GM11168 (cell line): ENCODE results near the gene CARD19.

Experiments used
- in situ Hi-C: fragments of 300-500 bp; cut with MboI; formaldehyde crosslinking; loops from one replicate; pipeline ENCODE4 v1.12.0; 2022; ENCODE audit warnings: low sequenced_read_pairs; ENCODE audit not compliant: unreplicated experiment

Gene CARD19

GRCh38 chr9:93061791-93062763 lies 33.9 kb upstream of the CARD19 start:
- in situ Hi-C loops: no loop called here

GRCh38 chr9:93064392-93065134 lies 31.5 kb upstream of the CARD19 start:
- in situ Hi-C loops: no loop called here

- in situ Hi-C loops: no loop called here
Measured at GRCh38 chr9:93065135-93065720, 30.8 kb upstream of the CARD19 start.

GRCh38 chr9:93066978-93067603 lies 28.9 kb upstream of the CARD19 start:
- in situ Hi-C loops: no loop called here

GRCh38 chr9:93068956-93069355 lies 27.1 kb upstream of the CARD19 start:
- in situ Hi-C loops: no loop called here

GRCh38 chr9:93071464-93071863 lies 24.6 kb upstream of the CARD19 start:
- in situ Hi-C loops: no loop called here

- in situ Hi-C loops: no loop called here
Measured at GRCh38 chr9:93072383-93072795, 23.6 kb upstream of the CARD19 start.

- in situ Hi-C loops: no loop called here
Measured at GRCh38 chr9:93076101-93076791, 19.8 kb upstream of the CARD19 start.

- in situ Hi-C loops: no loop called here
Measured at GRCh38 chr9:93076792-93077128, 19.3 kb upstream of the CARD19 start.

GRCh38 chr9:93077367-93077766 lies 18.6 kb upstream of the CARD19 start:
- in situ Hi-C loops: no loop called here

GRCh38 chr9:93077811-93078210 lies 18.2 kb upstream of the CARD19 start:
- in situ Hi-C loops: no loop called here

GRCh38 chr9:93079371-93079770 lies 16.6 kb upstream of the CARD19 start:
- in situ Hi-C loops: no loop called here

- in situ Hi-C loops: no loop called here
Measured at GRCh38 chr9:93080406-93080805, 15.6 kb upstream of the CARD19 start.

GRCh38 chr9:93081081-93081529 lies 14.9 kb upstream of the CARD19 start:
- in situ Hi-C loops: no loop called here

GRCh38 chr9:93081931-93082330 lies 14.1 kb upstream of the CARD19 start:
- in situ Hi-C loops: no loop called here

GRCh38 chr9:93082841-93083411 lies 13.1 kb upstream of the CARD19 start:
- in situ Hi-C loops: no loop called here

- in situ Hi-C loops: no loop called here
Measured at GRCh38 chr9:93083592-93084470, 12.2 kb upstream of the CARD19 start.

- in situ Hi-C loops: no loop called here
Measured at GRCh38 chr9:93084471-93084881, 11.5 kb upstream of the CARD19 start.

GRCh38 chr9:93085676-93086075 lies 10.3 kb upstream of the CARD19 start:
- in situ Hi-C loops: no loop called here
